HG03469 (cell line): ENCODE data around the gene FRMD4B.

ENCODE experiments used
- ATAC-seq: cut with Tn5 transposase; IDR thresholded peaks from one replicate; pipeline ENCODE4 v1.9.1; 2021; ENCODE audit warnings: mild to moderate bottlenecking, moderate library complexity, moderate number of reproducible peaks; ENCODE audit not compliant: unreplicated experiment

Gene FRMD4B

GRCh38 chr3:69210068-69210730, 175.7 kb downstream of the FRMD4B start:
- no peak for ATAC-seq

- ATAC-seq = no peak
Observed at GRCh38 chr3:69209413-69209812, 176.5 kb downstream of the FRMD4B start.

GRCh38 chr3:69207031-69207430, 178.9 kb downstream of the FRMD4B start:
- no peak for ATAC-seq

DNA sequence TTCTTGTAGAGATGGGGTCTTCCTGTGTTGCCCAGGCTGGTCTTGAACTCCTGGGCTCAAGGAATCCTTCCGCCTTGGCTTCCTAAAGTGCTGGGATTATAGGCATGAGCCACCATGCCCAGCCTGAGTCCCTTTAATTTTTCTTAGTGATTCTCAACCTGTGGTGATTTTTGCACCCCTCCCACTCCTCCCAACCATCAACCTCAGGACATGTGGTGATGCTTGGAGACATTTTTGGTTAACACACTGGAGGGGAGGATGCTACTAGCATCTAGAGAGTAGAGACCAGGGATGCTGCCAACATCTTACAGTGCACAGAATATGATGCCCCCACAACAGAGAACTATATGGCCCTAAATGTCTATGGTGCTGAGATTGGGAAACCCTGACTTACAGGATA, 180.5 kb downstream of the FRMD4B start:
- no peak for ATAC-seq

- peak; percentile 82 for ATAC-seq
Observed at GRCh38 chr3:69204315-69204957, 181.5 kb downstream of the FRMD4B start.

DNA sequence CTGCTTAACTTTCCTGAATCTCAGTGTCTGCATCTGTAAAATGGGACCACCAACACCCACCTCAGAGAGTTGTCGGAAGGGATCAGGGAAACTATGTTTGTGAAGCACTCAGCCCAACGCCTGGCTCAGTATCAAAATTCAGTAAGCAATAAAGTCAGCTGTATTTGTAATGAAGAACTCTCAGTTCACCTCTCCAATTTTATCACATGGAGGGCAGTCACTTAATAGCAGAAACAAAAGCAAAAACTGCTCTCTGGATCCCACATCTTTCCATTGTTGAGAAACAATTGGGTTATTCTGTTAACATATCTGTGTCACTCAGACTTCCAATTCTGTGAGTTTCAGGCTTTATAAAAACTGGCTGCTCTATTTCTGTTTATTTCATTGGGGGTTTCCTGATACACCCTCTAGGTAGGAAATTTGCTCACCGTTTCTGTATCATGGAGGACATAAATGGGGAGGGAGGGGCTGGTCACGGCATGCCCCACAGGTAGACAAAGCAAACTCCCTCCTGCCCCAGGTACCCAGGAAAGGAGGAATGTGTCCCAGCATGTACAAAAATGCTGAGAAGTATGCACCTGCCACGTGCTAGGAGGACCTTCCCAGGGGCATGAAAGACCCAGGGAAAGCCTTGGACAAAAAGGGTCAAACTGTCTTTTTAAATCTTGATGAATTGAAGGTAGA, 182.1 kb downstream of the FRMD4B start:
- no peak for ATAC-seq

DNA sequence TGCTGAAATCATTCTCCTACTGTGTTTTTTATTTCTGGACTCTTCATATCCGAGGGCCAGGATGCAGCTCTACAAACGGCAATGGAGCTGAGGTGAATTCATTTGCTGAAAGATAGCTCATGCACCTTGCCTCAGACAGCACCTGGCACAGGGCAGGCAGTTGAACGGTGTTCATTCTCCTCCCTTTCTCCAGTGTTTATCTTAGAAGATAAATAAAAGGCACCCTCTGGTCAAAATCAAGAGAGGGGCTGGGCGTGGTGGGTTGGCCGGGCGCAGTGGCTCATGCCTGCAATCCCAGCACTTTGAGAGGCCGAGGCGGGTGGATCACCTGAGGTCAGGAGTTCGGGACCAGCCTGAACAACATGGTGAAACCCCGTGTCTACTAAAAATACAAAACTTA, 184.2 kb downstream of the FRMD4B start:
- no peak for ATAC-seq

- ATAC-seq = no peak
Observed at GRCh38 chr3:69200384-69201068, 185.4 kb downstream of the FRMD4B start.

- no peak for ATAC-seq
Observed at GRCh38 chr3:69199942-69200341, 185.9 kb downstream of the FRMD4B start.

- ATAC-seq = no peak
Observed at GRCh38 chr3:69197922-69198530, 187.9 kb downstream of the FRMD4B start.

- ATAC-seq = no peak
Observed at GRCh38 chr3:69197455-69197854, 188.4 kb downstream of the FRMD4B start.

DNA sequence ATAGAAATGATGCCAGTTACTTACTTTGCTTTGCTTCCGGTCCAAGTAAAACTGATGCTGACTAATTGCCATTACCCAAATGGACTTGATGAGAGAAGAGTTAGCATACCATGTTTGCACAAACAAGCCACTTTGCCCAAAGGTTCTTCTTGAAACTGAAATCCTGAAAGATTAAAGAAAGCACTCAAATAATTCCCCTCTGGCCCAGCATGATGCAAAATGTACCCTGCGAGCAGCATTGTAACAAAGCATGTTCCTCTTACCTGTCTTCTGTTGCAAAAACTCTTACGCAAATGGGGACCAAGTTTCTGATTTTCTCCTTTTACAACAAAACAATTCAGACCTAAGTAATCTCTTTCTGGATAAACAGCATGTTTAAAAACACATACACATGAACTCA, 189.0 kb downstream of the FRMD4B start:
- ATAC-seq = no peak

GRCh38 chr3:69194431-69195165, 191.3 kb downstream of the FRMD4B start:
- no peak for ATAC-seq

DNA sequence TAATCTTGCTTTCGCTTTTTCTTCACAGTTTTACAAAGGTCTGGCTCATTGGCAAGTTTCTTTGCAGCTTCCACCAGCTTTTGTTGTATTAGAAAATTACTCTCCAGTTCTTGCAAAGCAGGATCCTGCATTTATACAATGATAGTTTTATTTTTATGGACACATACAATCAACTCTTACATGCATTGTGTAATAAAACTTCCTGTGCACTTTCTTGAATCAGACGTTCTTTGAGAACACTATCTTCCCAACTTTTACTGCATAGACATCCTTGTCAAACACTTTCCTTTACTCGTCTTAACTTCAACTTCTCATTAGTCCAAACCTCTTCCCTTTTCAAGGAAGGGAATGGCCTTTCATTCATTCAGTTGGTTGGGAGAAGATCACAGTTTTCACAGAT, 192.1 kb downstream of the FRMD4B start:
- no peak for ATAC-seq

DNA sequence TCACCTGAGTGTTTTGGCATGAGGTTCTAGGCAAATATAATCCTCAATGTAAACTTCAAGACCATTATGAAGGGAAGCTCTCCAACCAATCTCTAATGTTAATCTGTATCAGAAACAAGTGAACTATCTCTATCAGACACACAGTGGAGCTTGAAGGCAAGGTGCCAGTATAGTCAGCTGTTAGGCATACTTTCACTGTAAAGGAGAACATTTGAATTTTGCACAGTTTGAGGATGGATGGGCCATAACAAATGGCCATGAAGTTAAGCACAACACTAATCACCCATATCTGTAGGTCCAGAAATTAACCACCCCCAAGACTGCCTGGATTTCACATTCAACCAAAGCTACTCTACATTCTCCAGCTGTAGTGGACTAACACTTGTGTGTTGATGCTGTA, 194.4 kb downstream of the FRMD4B start:
- ATAC-seq = no peak

- ATAC-seq = no peak
Observed at GRCh38 chr3:69189487-69189886, 196.4 kb downstream of the FRMD4B start.

DNA sequence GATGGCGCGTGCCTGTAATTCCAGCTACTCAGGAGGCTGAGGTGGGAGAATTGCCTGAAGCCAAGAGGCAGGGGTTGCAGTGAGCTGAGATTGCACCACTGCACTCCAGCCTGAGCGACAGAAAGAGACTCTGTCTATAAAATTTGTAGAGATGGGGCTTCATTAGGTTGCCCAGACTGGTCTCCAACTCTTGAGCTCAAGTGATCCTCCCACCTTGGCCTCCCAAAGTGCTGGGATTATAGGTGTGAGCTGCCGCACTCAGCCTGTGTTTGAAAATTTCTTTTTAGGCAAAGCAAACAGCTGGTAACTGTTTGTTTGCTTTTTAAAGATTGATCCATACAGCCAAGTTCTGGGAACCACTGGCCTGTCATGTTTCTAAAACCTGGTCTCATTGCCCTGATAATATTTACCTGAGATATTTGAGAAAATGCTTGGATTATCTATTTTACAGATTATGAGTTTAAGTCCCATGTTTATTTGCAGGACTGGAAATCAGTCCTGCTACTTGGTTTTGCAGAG, 199.3 kb downstream of the FRMD4B start:
- ATAC-seq = no peak

- no peak for ATAC-seq
Observed at GRCh38 chr3:69182588-69183316, 203.1 kb downstream of the FRMD4B start.

GRCh38 chr3:69181592-69182211, 204.2 kb downstream of the FRMD4B start:
- no peak for ATAC-seq
